Peyer's patch (tissue), 4 donors: ENCODE results near the gene TMEM108. TPM values are rescaled to one million over a fixed set of nuclear protein-coding genes. Genes with fewer than 3 reads are reported as not detected.

Experiments
- DNase-seq, 3 donors: peaks; one replicate each; pipeline ENCODE4 v3.0.0-alpha.2; 2017 to 2019
- H3K27ac ChIP-seq, 4 donors: fragments of 200-600 bp; sonication (generic); one replicate each; pipeline ENCODE4 v1.5.1; 2016 to 2019
- H3K27me3 ChIP-seq, 2 donors: fragments of 200-600 bp; sonication (generic); one replicate each; pipeline ENCODE4 v1.5.1; 2019
- H3K36me3 ChIP-seq, 3 donors: fragments of 200-600 bp; sonication (generic); one replicate each; pipeline ENCODE4 v1.5.1; 2016 to 2019
- H3K4me1 ChIP-seq, 4 donors: fragments of 200-600 bp; sonication (generic); one replicate each; pipeline ENCODE4 v1.5.1; 2016 to 2019
- H3K4me3 ChIP-seq, 4 donors: fragments of 200-600 bp; sonication (generic); 1 replicate in 3 of 4; 2 replicates in 1 of 4; pipeline ENCODE4 v1.5.1; 2016 to 2019; ENCODE audit warnings: mild to moderate bottlenecking in 1 of 4
- H3K9me3 ChIP-seq, 4 donors: fragments of 200-600 bp; sonication (generic); one replicate each; pipeline ENCODE4 v1.5.1; 2016 to 2019; ENCODE audit warnings: mild to moderate bottlenecking in 1 of 4
- CTCF ChIP-seq, 6 experiments: fragments of 450-650 bp in 4 of 6; fragments of 200-600 bp in 2 of 6; sonication (generic) in 1 of 6; IDR thresholded peaks; one replicate each; pipeline ENCODE4 v1.5.1; 2017 to 2019; ENCODE audit warnings: antibody characterized with exemption in 6 of 6, mild to moderate bottlenecking in 3 of 6, moderate library complexity in 1 of 6
- POLR2A ChIP-seq, 2 donors: fragments of 450-650 bp; IDR thresholded peaks; one replicate each; pipeline ENCODE4 v1.5.1; 2017; ENCODE audit warnings: antibody characterized with exemption in 2 of 2, mild to moderate bottlenecking in 2 of 2, moderate library complexity in 2 of 2
- total RNA-seq, 4 donors: library from RNA; depleted of rRNA; stranded (reverse); fragments of >200 nt; gene quantifications; one replicate each; pipeline ENCODE4 v1.1.0, GENCODE V29; 2016

Gene TMEM108
- total RNA-seq, 4 donors from 2014 or later, result 1.4 to 1.7 TPM; not detected in 2

- no peaks in the 10 kb centered on the region for H3K27me3 ChIP-seq
Measured at GRCh38 chr3:133273346-133273745, 235.2 kb downstream of the TMEM108 start.

GRCh38 chr3:133274477-133274876 lies 236.3 kb downstream of the TMEM108 start:
- Histone ChIP-seq H3K4me3 (no peak overlapping the region), H3K27ac (no peak overlapping the region), H3K27me3 (no peaks in the 10 kb centered on the region), H3K4me1 (peaks cover 0 to 1% (median 0%) of the 10 kb centered on the region in 4 donors), H3K9me3 (no peaks in the 10 kb centered on the region), H3K36me3 (no peaks in the 10 kb centered on the region)
- DNase-seq, result no peak
- TF ChIP-seq CTCF (IDR thresholded peaks at IDR 0.05), result no peak
- no peak for TF ChIP-seq POLR2A (IDR thresholded peaks at IDR 0.05)

More at GRCh38 chr3:133273346-133273745, 235.2 kb downstream of the TMEM108 start:
- H3K27ac ChIP-seq, result no peak overlapping the region
- peaks cover 0 to 3% (median 0%) of the 10 kb centered on the region in 4 donors for H3K4me1 ChIP-seq
- H3K9me3 ChIP-seq, result no peaks in the 10 kb centered on the region
- no peak overlapping the region for H3K4me3 ChIP-seq
- no peaks in the 10 kb centered on the region for H3K36me3 ChIP-seq
- DNase-seq, result no peak
- no peak for TF ChIP-seq POLR2A (IDR thresholded peaks at IDR 0.05)
- TF ChIP-seq CTCF (IDR thresholded peaks at IDR 0.05), result no peak

- H3K4me1 ChIP-seq, result no peaks in the 10 kb centered on the region
- no peak overlapping the region for H3K27ac ChIP-seq
- H3K36me3 ChIP-seq, result no peaks in the 10 kb centered on the region
- H3K9me3 ChIP-seq, result no peaks in the 10 kb centered on the region
- DNase-seq, result no peak
- no peaks in the 10 kb centered on the region for H3K27me3 ChIP-seq
- no peak overlapping the region for H3K4me3 ChIP-seq
- TF ChIP-seq POLR2A (IDR thresholded peaks at IDR 0.05) (no peak), CTCF (IDR thresholded peaks at IDR 0.05) (no peak)
Measured at GRCh38 chr3:133276594-133276993, 238.4 kb downstream of the TMEM108 start.

GRCh38 chr3:133277813-133278212 lies 239.6 kb downstream of the TMEM108 start:
- DNase-seq, result no peak
- H3K4me3 ChIP-seq, result no peak overlapping the region
- H3K36me3 ChIP-seq, result no peaks in the 10 kb centered on the region
- H3K27ac ChIP-seq, result no peak overlapping the region
- no peaks in the 10 kb centered on the region for H3K4me1 ChIP-seq
- no peaks in the 10 kb centered on the region for H3K9me3 ChIP-seq
- H3K27me3 ChIP-seq, result no peaks in the 10 kb centered on the region
- TF ChIP-seq CTCF (IDR thresholded peaks at IDR 0.05), result no peak
- TF ChIP-seq POLR2A (IDR thresholded peaks at IDR 0.05), result no peak

- DNase-seq, result no peak
- H3K36me3 ChIP-seq, result no peaks in the 10 kb centered on the region
- no peak overlapping the region for H3K27ac ChIP-seq
- H3K4me3 ChIP-seq, result no peak overlapping the region
- H3K27me3 ChIP-seq, result no peaks in the 10 kb centered on the region
- H3K9me3 ChIP-seq, result no peaks in the 10 kb centered on the region
- TF ChIP-seq POLR2A (IDR thresholded peaks at IDR 0.05) (no peak), CTCF (IDR thresholded peaks at IDR 0.05) (no peak)
- H3K4me1 ChIP-seq, result no peaks in the 10 kb centered on the region
Measured at GRCh38 chr3:133278260-133279043, 240.3 kb downstream of the TMEM108 start.
